ENCODE measurements around the gene SMAD6.

The SMAD6 gene

GRCh38 chr15:66702035-66702786, at the start of gene SMAD6:
Gene SMAD6, plus strand, starts transcription at chr15:66702236. Its CDS starts 1,023 bp downstream, at chr15:66703259.
- DNase-seq (ENCODE audit: low spot score): peak; percentile 97

- no peak for DNase-seq (ENCODE audit: low spot score)
Observed at GRCh38 chr15:66652806-66653205, 49.2 kb upstream of the SMAD6 start.

- no peak for DNase-seq (ENCODE audit: low spot score)
Observed at GRCh38 chr15:66653398-66653797, 48.6 kb upstream of the SMAD6 start.

DNA sequence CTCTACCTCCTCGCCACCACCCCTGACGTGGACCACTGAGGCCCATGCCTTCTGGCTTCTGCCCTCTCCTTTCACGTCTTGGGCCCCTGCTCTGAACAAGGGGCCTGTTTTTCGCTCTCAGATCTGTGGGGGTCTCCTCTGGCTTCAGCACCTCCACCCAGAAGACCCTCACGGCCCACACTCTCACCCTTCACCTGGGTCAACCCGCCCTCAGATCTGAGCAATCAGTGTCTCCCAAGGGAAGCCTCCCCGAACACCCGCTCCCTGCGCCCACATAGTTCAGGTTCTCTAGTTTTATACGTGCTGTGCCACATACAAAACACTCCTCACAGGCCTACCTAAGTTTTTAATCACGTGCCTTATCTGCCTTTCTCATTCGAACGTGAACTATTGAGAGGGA, 48.2 kb upstream of the SMAD6 start:
- no peak for DNase-seq (ENCODE audit: low spot score)

DNA sequence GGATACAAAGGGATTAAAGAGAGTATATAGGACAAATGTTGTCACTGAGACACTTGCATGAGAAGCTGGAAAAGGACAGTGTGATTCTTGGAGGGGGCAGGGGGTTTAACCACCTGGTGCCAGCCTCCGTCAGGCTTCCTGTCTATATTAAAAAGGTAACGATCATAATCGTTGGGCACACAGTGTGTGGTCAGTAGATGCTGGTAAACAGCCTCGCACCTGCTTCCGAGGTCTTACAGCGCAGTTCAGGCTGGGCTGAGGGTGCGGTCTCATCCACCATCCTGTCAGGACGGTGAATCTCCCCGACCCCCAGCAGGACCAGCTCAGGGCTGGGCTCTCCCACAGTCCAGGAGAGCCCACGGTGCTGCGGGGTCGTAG, 47.7 kb upstream of the SMAD6 start:
- DNase-seq (ENCODE audit: low spot score): no peak

GRCh38 chr15:66654739-66655375, 47.2 kb upstream of the SMAD6 start:
- peak; percentile 50 for DNase-seq (ENCODE audit: low spot score)

- no peak for DNase-seq (ENCODE audit: low spot score)
Observed at GRCh38 chr15:66655511-66655910, 46.5 kb upstream of the SMAD6 start.

DNA sequence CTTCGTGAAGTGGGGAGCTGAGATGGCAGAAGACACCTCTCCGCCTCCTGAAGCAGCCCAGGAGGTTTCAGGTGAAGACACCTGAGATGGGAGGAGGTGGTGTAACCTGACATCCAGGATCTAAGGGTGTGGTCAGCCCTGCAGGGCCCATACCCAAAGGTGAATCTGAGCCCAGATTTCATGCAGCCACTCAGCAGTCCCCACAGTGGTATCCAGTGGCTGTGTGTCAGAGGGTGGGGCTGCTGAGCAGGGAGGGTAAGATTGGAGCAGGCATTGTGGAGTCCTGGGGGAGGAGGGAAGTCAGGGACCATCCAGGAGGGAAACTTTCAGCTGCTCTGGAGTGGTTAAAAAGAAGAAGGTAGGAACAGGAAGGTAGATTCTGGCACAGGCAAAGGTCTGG, 46.0 kb upstream of the SMAD6 start:
- DNase-seq (ENCODE audit: low spot score): no peak

- DNase-seq (ENCODE audit: low spot score): no peak
Observed at GRCh38 chr15:66657185-66658020, 44.6 kb upstream of the SMAD6 start.

GRCh38 chr15:66658044-66658443, 44.0 kb upstream of the SMAD6 start:
- DNase-seq (ENCODE audit: low spot score): no peak

DNA sequence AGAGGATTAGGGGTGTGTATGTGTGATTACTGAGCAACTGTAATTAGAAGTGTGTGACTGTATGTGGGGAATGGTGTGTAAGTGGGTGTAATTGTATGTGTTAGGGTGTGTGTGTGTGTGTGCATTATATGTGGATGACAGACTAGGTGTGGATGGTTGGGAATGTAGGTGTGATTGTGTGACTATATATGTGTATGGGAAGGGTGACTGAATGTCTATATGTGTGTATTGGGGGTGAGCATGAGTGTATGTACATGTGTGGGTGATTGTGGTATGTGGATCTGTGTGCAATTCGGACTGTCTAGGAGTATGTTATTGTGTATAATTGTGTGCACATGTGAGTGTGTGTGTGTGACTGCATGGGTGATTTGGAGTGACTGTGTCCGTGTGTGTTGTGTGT, 43.2 kb upstream of the SMAD6 start:
- DNase-seq (ENCODE audit: low spot score): no peak

DNA sequence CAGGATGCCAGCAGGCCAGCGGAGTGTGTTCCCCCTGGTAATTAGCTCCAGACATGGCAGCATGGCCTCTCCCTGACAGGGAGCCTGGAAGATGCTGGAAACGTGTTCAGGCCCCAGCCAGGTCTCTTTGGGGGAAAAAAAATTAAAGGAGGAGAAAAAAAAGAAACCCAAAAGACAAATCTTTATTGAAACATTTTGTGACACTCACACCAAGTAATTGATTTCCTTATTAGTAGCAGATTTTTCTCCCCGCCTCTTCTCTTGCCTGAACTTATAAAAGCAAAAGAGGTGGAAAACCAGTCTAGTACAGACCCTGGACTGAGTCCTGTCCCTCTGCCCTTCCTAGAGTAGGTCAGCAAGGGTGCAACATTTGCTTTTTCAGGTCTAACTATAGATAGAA, 42.7 kb upstream of the SMAD6 start:
- DNase-seq (ENCODE audit: low spot score): no peak

GRCh38 chr15:66661432-66662096, 40.5 kb upstream of the SMAD6 start:
- DNase-seq (ENCODE audit: low spot score): peak; percentile 91

DNA sequence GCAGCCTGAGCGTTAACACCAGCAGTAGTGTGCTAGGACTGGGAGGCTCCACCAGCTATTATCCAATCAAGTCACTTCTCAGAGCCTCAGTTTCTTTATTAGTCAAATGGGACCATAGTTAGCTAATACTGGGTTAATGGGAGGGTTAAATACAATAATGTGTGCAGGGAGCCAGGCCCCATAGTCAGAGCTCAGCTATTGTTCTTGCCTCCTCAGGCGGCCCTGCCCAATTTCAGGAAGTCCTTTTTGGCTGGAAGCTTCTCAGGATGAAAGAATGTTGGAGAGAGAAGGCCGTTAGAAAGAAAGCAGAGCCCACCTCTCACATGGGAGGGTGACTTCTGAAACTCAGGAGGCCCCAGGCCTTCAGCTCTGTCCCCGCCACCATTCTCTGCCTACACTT, 39.5 kb upstream of the SMAD6 start:
- no peak for DNase-seq (ENCODE audit: low spot score)

- no peak for DNase-seq (ENCODE audit: low spot score)
Observed at GRCh38 chr15:66663664-66664063, 38.4 kb upstream of the SMAD6 start.

- no peak for DNase-seq (ENCODE audit: low spot score)
Observed at GRCh38 chr15:66670175-66670574, 31.9 kb upstream of the SMAD6 start.

DNA sequence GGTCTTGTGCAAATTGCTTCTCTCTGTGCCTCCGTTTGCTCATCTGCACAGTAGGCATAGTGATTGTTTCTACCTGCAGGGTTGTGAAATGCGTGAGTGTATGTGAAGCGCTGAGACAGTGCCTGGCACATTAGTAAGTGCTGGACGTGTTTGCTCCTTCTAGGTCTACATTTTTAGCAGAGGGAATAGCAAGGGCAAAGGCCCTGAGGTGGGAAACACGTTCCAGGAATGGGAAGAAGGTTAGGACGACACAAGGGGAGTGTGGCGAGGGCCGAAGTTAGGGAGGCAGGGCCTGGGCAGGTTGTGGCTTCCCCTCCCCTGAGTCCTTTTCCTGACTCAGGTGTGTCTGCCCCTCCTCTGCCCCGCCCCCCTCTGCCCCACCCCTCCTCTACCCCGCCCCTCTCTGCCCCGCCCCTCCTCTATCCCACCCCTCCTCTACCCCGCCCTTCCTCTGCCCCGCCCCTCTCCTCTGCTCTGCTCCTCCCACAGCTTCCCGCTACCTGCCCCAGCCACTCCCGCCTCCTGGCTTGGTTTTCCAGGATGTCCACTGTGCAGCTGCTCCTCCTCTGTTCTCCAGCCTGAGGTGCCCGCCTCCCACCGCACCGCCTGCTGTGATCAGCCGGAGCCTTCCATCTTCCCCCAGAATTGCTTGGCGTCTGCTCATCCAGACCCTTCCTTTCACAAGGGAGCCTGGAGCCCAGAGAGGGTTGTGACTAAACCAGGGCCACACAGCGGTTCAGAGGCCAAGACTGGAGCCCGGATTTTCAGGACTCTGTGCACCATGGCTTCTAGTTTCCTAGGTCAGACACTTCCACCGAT, 31.1 kb upstream of the SMAD6 start:
- no peak for DNase-seq (ENCODE audit: low spot score)

DNA sequence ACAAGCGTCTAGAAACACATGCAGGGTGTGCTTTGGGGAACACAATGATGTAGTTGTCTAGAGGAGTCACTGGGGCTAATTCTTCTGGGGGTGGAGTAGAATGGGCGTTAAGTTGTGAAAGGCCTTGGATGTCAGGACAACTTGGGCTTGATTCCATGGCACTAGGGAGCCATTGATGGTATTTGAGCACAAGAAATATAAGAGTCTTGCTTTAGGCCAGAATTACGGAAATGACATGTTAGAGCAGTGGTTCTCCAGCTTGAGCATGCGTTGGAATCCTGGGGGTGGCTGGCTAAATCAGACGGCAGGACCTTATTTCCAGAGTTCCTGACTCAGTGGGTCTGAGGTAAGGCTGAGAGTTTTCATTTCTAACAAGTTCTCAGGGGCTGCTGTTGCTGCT, 29.2 kb upstream of the SMAD6 start:
- no peak for DNase-seq (ENCODE audit: low spot score)

- DNase-seq (ENCODE audit: low spot score): no peak
Observed at GRCh38 chr15:66673410-66674322, 28.4 kb upstream of the SMAD6 start.

- no peak for DNase-seq (ENCODE audit: low spot score)
Observed at GRCh38 chr15:66674756-66675155, 27.3 kb upstream of the SMAD6 start.
